ENCODE results near the gene BRD2. TPM values are rescaled to one million over a fixed set of nuclear protein-coding genes. Genes with fewer than 3 reads are reported as not detected.

Gene BRD2
- total RNA-seq, 1 donor from 2014 or later = 132 TPM

DNA sequence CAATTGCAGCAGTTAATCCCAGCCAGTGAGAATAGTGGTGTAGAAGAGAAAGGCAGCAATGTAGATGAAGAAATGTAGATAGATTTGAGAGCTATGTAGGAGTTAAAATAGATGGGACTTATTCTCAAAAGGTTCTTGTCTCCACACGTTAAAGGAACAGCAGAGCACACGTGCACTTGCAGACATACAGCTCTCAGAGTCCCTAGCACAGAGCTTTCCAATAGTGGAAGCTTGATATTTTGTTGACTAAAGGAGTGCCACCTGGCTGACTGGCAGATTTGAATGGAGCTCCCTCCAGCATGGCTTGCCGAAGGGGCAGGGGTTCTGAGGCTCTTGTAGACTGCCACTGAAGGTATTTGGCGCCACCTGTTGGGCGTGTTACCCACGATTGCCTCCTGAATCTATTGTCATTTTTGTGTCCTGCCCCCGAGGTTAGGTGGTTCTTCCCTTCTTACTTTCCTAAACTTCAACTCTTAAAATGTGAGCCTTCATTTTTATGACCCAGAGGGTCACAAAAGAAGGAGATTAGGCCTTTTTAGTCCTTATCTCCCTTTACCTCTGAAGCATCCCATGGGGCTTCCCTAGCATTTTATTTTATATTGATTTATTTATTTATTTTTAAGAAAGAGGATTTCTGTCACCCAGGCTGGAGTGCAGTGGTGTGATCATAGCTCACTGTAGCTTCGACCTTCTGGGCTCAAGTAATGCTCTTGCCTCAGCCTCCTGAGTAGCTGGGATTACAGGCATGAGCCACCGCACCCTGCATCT is 16.4 kb downstream of the BRD2 start:
- no peak for DNase-seq (ENCODE audit: low spot score)

DNA sequence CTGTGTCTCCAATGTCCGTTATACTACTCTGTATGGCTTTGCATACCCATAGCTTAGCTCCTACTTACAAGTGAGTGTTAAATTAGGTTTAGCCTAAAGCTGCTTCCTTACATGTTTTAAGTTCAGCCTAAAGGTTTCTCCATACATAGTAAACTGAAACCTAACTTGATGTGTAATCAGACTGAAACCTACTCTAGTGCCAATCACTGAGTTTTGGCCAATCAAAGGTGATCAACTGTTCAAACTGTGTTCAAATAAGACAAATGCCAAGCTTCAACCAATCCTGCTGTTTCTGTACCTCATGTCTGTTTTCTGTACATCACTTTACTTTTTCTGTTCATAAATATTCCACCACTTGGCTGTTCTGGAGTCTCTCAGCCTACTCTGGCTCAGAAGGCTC is 21.0 kb downstream of the BRD2 start:
- no peak for DNase-seq (ENCODE audit: low spot score)

DNA sequence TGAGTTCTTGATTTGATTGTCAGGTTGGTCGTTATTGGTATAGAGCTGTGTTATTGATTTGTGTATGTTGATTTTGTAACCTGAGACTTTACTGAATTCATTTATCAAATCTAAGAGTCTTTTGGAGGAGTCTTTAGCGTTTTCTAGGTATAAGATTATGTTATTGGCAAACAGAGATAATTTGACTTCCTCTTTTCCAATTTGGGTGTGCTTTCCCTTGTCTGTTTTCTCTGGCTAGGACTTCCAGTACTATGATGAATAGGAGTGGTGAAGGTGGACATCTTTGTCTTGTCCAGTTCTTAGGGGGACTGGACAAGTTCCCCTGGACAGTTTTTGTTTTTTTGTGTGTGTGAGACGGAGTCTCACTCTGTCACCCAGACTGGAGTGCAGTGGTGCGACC is 23.6 kb downstream of the BRD2 start:
- no peak for DNase-seq (ENCODE audit: low spot score)

DNA sequence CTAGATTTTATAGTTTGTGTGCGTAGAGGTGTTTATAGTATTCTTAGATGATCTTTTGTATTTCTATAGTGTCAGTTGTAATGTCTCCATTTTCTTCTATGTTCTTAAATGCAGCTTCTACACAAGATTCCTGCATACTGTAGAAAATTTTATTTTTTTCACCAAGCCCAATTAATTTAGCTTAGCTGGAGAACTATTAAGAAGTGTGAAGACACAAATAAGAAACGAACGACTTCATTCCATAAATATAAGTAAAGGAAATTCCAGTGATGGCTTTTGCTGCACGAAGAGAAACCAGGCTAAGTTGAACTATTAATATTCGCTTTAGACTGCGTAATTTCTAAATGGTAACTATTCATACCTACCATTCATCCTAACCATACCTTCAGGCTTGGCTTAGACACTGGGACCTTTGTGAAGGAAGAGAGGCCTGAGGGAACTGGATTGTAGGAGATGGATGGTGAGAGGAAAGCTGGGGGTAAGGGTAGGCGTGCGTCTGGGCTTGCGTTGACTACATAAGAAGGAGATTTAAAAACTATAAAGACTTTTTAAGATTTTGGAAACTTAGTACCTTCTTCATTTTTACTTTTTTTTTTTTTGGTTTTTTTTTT is 25.1 kb downstream of the BRD2 start:
- no peak for DNase-seq (ENCODE audit: low spot score)

DNA sequence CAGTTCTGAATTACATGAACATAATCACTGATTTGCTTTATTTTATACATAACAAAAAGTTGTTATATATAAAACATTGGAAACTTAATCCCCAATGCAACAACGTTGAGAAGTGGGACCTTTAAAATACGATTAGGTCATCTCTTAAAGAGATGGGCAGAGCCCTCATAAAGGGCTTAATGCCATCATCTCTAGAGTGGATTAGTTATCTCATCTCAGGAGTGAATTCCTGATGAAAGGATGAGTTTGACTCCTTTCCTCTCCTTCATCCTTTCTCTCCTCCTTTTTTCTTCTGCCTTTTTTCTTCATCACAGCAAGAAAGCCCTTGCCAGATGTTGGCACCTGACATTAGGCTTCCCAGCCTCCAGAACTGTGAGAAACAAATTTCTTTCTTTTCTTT is 27.1 kb downstream of the BRD2 start:
- no peak for DNase-seq (ENCODE audit: low spot score)

DNA sequence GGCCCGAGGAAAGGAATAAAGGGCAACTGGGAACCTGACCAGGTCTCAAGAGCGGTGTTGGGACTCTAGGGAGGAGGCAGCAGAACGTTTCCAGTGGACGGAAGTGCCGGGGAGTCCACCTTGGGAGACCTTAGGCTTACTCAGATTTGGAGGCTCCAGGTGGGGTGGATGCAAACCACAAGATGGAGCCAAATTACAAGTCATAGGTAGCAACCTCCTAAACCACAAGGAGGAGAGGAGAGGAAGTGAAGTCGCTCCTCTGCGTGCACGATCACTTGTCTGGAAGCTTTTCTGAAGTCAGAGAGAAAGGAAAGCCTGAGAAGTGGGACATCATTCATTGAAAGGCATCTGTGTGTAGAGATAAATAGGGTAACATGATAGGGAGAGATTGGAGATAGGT is 31.7 kb downstream of the BRD2 start:
- no peak for DNase-seq (ENCODE audit: low spot score)

DNA sequence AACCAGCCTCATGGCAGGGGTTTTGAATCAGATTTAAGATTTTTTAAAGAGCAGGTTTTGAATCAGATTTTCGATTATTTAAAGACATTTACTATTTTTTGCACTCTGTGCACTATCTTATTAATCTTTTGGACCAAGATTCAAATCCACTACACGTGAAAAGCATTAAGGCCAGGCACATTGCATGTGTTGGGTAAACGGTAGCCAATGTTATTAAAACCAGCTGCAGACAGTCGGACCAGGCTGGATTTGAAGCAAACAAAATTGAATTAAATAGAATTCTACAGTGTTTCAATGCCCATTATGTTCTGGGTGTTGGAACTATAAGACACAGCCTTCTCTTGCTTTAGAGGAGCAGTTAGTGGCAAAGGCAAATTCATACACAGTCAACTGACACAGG is 33.3 kb downstream of the BRD2 start:
- DNase-seq (ENCODE audit: low spot score) = no peak

DNA sequence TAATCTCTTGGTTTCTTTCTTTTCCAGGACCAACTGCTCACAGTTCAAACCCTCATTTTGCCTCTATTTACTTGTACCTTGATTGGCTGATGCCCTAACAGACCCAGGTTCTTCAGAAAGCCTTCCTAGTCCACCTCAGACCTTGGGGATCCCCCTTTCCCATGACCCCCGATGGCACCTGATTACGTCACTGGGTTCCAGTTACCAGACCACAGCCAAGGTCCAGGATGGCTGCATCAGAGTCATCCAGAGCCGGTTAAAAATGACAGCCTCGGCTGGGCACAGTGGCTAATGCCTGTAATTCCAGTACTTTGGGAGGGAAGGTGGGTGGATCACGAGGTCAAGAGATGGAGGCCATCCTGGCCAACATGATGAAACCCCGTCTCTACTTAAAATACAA is 36.5 kb downstream of the BRD2 start:
- DNase-seq (ENCODE audit: low spot score) = no peak

DNA sequence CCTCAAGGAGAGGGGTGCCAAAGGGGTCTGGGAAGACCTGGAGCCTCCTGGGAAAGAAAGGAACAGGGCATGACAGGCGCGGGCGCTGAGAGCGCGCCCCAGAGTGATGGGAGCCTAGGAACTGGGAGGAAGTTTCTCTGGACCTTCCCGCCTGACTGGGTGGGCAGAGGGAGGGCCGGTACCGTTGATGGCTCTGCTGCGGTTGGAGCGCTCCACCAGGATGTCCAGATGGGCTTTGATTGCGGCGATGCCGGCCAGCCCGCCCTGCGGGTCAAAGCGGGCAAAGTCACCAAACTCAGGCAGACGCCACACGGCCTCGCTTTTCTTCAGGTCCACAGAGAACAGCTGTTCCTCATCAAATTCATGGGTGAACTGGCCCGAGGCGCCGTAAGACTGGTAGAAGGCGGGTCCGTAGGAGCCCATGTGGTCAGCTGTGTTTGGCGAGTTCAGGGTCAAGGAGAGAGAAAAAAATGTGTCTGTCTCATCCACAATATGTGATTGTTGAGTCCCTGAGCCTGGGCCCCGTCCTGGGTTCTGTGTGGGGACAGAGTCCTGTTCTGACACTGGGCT is 39.5 kb downstream of the BRD2 start:
- no peak for DNase-seq (ENCODE audit: low spot score)

DNA sequence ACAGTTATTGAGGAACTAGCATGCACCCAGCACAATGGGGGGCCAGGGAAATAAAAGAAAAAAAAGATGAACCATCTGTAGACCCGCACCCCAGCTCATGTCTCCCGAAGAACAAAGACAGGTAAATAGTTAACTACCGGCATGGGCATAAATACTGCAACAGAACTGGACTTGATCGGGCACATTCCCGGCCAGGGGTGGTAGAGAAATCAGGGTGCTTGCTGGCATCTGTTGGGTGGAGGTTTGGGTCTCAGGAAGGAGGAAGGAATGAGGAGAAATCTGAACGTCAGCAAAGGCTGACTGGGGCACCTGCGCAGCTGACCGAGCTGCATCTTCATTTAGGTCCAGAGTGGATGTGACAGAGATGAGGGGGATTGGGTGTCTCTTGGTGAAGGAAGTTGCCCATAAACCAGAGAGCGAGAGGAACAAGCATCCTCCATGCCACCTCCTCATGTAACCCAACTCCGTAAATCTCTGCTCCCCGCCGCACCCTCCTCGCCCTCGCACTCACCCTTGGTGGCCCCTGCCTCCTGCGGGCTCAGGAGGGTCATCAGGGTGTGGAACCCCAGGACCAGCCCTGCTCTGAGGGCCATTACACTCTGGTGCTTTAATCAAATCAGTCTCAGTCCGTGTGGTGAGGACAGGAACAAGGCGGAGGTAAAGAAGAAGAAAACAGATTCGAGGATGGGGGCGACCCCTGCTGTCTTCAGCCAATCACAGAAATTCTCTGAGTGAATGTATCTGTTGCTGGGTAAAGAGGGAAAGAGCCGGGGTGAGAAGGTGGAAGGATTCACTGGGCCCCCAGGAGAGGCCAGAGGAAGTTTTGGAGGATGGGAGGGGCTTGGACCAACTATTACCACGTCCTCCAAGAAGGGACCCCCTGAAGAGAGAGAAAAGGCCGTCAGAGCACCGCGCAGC is 40.8 kb downstream of the BRD2 start, which contains the start of gene HLA-DOA:
HLA-DOA (minus strand) TSS at position 648 of the 918 bp plus-strand sequence.
- no peak for DNase-seq (ENCODE audit: low spot score)

DNA sequence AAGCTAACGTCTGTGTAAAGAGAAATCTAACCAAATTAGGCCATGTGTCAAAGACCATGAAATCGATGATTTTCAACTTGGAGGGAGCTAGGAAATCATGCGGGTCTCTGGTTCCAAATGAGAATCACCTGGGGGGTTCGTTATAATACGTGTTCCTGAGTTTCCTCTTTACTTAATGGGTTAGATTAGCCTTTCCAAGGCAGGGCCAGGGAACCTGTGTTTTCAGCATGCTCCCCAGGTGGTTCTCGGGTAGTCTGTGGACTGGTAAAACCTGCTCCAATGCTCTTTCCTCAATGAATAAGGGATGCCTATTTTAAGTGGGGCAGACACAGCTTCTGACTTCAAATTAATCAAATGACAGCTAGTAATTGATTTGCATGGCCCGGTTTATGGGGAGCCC is 42.0 kb downstream of the BRD2 start:
- DNase-seq (ENCODE audit: low spot score) = no peak

DNA sequence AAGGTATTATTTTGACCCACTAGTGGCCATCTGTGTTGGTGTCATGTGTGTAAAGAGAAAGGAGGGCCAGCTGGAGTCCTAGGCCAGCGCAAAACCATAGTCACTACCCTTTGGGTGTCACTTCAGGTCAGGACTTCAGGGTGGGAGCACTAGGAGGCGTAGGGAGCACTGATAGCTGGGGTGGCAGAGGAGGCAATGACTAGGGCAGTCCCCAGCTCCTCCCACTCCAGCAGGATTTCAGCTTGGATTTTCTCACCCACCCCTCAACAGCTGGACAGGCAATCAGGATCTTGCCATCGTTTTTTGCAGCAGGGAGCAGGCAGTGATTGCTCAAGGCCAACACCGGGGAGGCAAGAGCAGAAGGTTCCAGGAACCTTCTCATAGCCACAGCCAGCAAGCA is 45.2 kb downstream of the BRD2 start:
- DNase-seq (ENCODE audit: low spot score) = no peak

DNA sequence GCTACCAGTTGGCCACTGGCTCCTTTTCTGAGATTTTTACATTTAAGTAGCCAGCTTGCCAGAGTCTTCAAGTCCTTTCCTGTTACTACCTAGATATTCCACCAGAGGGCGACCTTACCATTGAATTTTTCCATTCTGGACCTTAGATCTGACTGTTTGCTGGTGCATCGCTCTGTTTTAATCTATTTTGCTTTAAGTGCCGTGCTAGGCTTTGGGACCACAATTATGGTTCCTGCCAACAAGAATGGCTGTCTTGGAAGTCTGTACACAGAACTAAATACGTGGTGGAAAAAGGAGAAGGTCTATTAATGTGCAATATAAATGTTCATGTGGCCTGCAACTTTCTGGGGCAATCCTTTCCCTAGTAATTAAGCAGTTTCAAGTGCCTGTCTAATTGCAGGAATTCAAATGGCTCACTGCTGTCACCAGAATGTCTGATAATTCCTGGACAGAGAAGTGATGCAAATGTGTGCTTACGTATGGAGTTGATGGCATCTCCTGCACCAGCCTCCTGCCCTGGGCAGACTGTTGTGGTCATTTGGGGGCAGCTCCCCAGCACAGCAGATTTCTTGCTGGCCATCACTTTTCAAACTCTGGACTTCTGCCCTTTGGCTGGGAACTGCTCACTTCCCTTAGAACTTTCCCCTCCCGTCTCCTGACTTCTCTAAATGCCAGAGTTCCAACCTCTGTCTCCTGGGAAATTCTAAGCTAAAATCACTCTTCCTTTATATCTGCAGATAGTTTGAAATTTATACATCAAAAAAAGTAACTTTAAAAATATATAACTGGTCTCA is 46.6 kb downstream of the BRD2 start:
- no peak for DNase-seq (ENCODE audit: low spot score)

DNA sequence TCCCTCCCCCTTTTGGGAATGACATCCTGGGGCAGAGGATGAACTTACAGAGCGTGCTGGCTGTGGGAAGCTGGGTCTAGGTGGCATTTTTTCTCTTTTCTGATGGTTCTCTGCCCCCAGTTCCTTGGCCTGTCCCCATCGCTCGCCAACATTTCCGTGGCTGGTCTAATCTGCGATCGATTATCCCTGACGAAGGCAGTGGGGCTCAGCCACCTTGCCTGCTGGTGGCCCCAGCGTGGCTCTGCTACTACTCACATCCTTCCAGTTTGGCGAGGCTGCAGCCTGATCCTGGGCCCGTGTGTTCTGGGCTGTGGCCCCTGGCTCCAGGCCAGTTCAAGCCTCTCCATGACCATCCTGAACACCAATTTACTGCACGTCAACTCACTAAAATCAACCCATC is 47.4 kb downstream of the BRD2 start:
- no peak for DNase-seq (ENCODE audit: low spot score)

DNA sequence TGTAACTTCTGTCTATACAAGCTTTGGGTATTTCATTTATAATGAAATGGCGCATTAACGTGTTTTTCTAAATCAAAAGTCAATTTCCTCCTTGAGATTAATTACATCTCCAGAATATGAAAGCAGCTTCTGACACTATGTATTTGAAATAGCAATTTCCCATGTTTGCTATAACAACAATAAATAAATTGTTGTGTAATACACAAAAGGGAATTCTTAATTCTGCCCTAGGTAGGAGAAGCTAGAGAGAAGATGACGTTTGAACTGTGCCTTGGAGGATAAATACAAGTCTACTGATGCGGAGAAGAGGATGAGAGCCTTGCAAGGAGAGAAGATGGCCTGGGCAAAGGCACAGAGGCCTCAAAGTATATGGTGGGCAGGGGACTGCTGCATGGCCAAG is 48.6 kb downstream of the BRD2 start:
- DNase-seq (ENCODE audit: low spot score) = no peak

DNA sequence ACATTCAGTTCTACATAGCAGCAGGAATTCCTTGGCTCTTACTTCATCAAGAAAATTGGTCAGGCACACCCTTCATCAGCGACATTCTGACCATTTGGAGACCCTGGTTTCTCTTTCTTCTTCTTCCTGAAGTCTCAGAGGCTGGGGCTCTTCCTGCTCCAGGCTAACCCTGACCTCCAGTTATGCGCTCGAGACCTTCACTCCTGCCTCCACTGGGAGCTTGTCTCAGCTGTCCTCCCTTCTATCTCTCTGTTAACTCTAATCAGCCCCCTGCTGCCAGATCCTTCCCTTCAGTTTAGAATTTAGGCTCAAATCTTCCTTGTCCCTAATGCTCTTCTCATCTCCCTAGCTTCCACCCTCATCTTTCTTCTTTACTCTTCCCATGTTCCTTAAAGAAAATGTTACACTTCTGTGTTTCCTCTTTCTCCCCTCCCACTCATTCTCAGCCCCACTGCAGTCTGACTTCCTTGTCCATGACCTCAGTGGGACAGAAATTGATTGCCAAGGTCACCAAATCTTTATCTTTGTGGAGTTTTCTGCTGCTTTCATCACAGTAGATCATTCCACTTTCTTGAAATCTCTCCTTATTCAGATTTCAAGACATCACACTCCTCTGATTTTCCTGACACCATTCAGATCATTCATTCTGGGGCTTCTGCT is 49.4 kb downstream of the BRD2 start:
- DNase-seq (ENCODE audit: low spot score) = no peak

DNA sequence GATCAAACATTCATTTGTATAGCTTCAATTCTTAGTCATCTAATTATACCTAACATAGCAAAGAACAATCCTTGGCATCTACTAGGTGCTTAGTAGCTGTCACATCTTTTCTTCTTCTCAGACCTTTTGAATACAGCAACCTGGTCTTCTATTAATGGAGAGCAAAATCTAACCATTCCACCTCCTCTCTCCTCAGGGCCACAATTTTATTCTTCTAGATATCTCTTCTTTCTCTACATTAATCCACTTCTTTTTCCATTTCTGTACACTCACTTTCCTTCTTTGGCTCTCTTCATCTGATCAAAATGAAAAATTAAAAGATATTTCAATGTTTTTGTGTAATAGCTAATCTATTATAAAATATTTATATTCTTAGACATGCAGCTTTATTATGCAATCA is 50.0 kb downstream of the BRD2 start:
- DNase-seq (ENCODE audit: low spot score) = no peak

DNA sequence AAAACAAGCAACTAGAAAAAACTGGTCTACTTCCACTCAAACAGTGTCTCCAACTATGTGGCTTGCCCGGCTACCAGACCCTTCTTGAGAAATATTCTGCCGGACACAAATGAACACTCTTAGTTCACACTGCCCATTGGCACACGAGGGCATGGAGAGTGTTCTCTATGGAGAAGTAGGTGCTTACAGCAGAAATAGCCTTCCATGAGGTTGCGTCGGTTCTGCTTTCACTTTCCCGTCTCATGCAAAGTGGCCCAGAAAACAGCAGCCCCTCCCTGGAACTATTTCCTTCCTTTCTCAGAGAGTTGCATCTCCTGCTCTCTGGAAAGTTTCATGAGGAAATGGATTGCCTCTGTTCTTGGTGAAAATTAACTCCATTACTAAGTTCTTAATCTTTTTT is 50.5 kb downstream of the BRD2 start:
- DNase-seq (ENCODE audit: low spot score) = no peak

DNA sequence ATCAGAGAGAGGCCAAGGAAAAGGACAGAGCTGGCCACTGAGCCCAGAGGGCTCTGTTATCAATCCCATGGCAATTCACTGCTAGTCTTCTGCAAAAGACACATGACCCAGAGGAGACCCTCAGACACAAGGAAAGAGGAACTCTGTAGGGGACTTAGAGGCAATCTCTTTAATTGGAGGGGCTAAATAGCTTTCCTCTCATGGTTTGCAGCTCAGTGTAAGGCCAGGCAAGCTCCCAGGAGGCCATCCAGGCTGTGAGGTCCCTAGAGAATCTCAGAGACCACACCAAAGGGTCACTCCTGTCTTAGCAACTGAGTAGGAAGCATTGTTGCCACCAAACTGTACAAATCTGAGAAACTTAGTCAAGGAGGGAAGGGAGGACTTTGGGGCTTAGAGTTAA is 51.0 kb downstream of the BRD2 start:
- no peak for DNase-seq (ENCODE audit: low spot score)

DNA sequence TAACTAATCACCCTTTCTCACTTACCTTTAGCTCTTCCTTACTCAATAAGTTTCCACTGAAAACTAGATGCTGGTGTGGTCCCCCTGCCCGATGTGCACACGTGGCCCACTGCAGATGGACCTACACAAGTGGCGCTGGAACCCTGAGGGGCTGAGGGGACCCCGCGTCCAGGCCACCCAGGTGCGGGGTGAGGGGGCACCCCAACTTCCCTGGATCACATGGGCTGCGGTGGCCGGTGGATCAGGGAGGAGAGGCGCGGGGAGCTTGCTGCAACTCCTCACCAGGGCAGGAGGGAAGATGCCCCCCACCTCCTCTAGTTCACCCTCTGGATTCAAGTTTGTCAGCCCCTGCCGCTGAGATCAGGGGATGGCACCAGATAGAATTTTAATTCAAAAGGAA is 53.5 kb downstream of the BRD2 start:
- DNase-seq (ENCODE audit: low spot score) = no peak

Data from mesenteric fat pad (tissue), 1 donor.